K562 (cell line): Measurements from ENCODE around the gene IRF9. TPM values are rescaled to one million over a fixed set of nuclear protein-coding genes. Genes with fewer than 3 reads are reported as not detected.

Experiments
- ARNT ChIP-seq, 2 experiments: fragments of 450-650 bp; IDR thresholded peaks; 2 replicates each; pipeline ENCODE4 v1.6.1; 2016; ENCODE audit warnings: mild to moderate bottlenecking in 1 of 2
- CHD2 ChIP-seq: IDR thresholded peaks from 2 replicates; pipeline ENCODE4 v1.6.1; 2011; ENCODE audit warnings: low read depth, low read length
- CTBP1 ChIP-seq: fragments of 450-650 bp; IDR thresholded peaks from 2 replicates; pipeline ENCODE4 v1.6.1; 2016; ENCODE audit warnings: borderline replicate concordance
- DEAF1 ChIP-seq: fragments of 450-650 bp; formaldehyde crosslinking; IDR thresholded peaks from 2 replicates; pipeline ENCODE4 v1.4.0; 2020; ENCODE audit warnings: mild to moderate bottlenecking, moderate library complexity
- ELF4 ChIP-seq: fragments of 450-650 bp; formaldehyde crosslinking; IDR thresholded peaks from 2 replicates; pipeline ENCODE4 v1.4.0; 2022; ENCODE audit warnings: missing genetic modification characterization
- MAFG ChIP-seq: fragments of 450-650 bp; conservative IDR thresholded peaks from 2 replicates; pipeline ENCODE4 v1.6.1; 2016; ENCODE audit warnings: missing genetic modification characterization, missing compliant biosample characterization
- MXD1 ChIP-seq: fragments of 250-450 bp; sonication (Bioruptor Pico); IDR thresholded peaks from 2 replicates; pipeline ENCODE4 v1.8.0; 2021; ENCODE audit warnings: borderline replicate concordance, mild to moderate bottlenecking, moderate library complexity; ENCODE audit not compliant: poor library complexity, severe bottlenecking
- NFE2L1 ChIP-seq: fragments of 450-650 bp; IDR thresholded peaks from 2 replicates; pipeline ENCODE4 v1.6.1; 2016; ENCODE audit warnings: missing genetic modification characterization, low read depth, mild to moderate bottlenecking, missing compliant biosample characterization, moderate library complexity, borderline replicate concordance
- SMARCE1 ChIP-seq: fragments of 450-650 bp; IDR thresholded peaks from 2 replicates; pipeline ENCODE4 v1.7.1; 2016; ENCODE audit warnings: mild to moderate bottlenecking
- SMC3 ChIP-seq: conservative IDR thresholded peaks from 2 replicates; pipeline ENCODE4 v1.6.1; 2011; ENCODE audit warnings: low read depth, low read length, improper control_type of control experiment; ENCODE audit not compliant: insufficient read depth
- ZNF280A ChIP-seq: fragments of 450-650 bp; IDR thresholded peaks from 2 replicates; pipeline ENCODE4 v1.6.1; 2018; ENCODE audit warnings: mild to moderate bottlenecking, low read depth; ENCODE audit not compliant: partially characterized antibody
- ZNF707 ChIP-seq: fragments of 250-450 bp; sonication (Bioruptor Pico); conservative IDR thresholded peaks from 2 replicates; pipeline ENCODE4 v1.8.0; 2022; ENCODE audit warnings: inconsistent platforms, mild to moderate bottlenecking, moderate library complexity
- ZNF76 ChIP-seq: fragments of 250-450 bp; sonication (Bioruptor Pico); IDR thresholded peaks from 2 replicates; pipeline ENCODE4 v1.4.0; 2020; ENCODE audit warnings: mild to moderate bottlenecking, moderate library complexity, borderline replicate concordance
- polyA plus RNA-seq, 8 experiments: library from polyadenylated mRNA; depleted of rRNA in 4 of 8; stranded (reverse) in 5 of 8; unstranded in 3 of 8; fragments of >200 nt; fragmentation: Nextera tagmentation in 2 of 8; fragmentation: Illumina TruSeq in 1 of 8; extraction: Ambion mirVana in 2 of 8; extraction: Trizol in 1 of 8; gene quantifications; 2 replicates each; pipeline versions ENCODE4 v1.2.1 to v1.2.3, GENCODE V29; 2011 to 2014; ENCODE audit warnings: inconsistent platforms in 1 of 8, missing spikeins in 1 of 8
- total RNA-seq, 7 experiments: library from RNA; depleted of rRNA in 6 of 7; stranded (reverse); fragments of >200 nt in 6 of 7; fragmentation: Illumina TruSeq in 2 of 7; extraction: Trizol in 2 of 7; gene quantifications; 2 replicates each; pipeline versions ENCODE4 v1.2.1 to v1.2.3, GENCODE V29; 2011 to 2021; ENCODE audit warnings: low replicate concordance in 1 of 7
- TF ChIP-seq, protein P1 (sequence below): fragments of 250-450 bp; sonication (Bioruptor Pico); IDR thresholded peaks from 2 replicates; pipeline ENCODE4 v1.9.0; 2021; ENCODE audit warnings: mild to moderate bottlenecking, inconsistent platforms
- TF ChIP-seq, protein P2 (sequence below): fragments of 250-450 bp; sonication (Bioruptor Pico); IDR thresholded peaks from 2 replicates; pipeline ENCODE4 v1.8.0; 2022; ENCODE audit warnings: moderate library complexity, mild to moderate bottlenecking, inconsistent platforms
- TF ChIP-seq, protein P3 (sequence below): fragments of 250-450 bp; sonication (Bioruptor Pico); IDR thresholded peaks from 2 replicates; pipeline ENCODE4 v1.4.0; 2020
- TF ChIP-seq, protein P4 (sequence below), 2 experiments: fragments of 450-650 bp in 1 of 2; sonication (generic) in 1 of 2; formaldehyde crosslinking; conservative IDR thresholded peaks; 2 replicates each; pipeline versions ENCODE4 v1.4.0 to v1.8.1; 2020 to 2022; ENCODE audit warnings: mild to moderate bottlenecking in 1 of 2, missing genetic modification reagents in 1 of 2

The IRF9 gene
- total and polyA plus RNA-seq, 9 of the 15 experiments (the other 6 are each of a cell fraction or from before 2014, with no cell fraction given) = 0.79 to 14.8 (median 6.1) TPM

DNA sequence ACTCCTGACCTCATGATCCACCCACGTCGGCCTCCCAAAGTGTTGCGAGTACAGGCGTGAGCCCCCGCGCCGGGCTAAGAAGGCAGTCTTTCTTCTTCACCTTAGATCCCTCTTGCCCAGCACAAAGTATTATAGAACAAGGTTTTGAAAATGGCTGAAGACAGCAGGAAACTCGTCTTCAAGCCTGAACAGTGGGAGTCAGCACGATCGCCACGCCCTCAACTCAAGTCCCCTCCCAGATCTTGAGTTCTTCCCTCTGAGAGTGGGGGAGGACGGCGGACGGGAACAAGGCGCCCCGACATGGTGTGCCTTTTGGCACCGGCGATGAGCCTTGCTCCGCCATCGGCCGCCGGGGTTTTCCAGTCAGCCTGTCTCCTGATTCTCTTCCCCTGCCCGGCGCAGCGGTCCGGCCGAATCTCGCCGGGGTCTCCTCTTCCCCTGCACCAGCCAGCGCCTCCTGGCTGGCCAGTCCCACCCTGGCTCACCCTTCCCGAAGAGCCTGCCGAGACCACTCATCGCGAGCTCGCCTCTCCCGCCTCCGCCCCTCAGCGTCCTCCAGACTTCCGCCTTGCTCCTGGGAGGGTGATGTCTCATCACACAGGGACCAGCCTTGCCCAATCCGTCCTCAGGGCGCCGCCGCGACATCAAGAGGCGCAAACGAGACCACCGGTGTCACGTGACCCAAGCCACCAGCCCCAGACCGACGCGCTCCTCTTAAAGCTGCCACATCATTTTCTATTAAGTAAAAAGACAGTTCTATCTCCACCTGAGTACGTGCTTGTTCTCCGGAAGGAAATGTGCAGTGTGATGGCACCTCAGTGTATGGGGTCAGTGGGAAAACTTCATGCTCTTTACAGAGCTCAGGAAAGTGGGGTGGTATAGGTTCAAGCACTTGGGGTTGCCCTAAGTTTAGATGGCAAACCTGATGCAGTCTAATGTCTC is 52.1 kb downstream of the IRF9 start, which contains the start of gene CHMP4A (continued):
- TF ChIP-seq CTBP1 (peak; percentile 39; the same call in 1 of the 2 replicates), CHD2 (peak; percentile 86), MAFG (tag) (no peak), NFE2L1 (tag) (no peak), ZNF280A (no peak), MXD1 (CRISPR knock-in tag) (no peak), DEAF1 (CRISPR knock-in tag) (peak; percentile 21; the same call in 1 of the 2 replicates), ELF4 (peak; percentile 85), SMARCE1 (no peak; the same call in 1 of the 2 replicates), SMC3 (peak; percentile 8; the same call in 1 of the 2 replicates), ARNT (IDR thresholded peaks at IDR 0.05) (no peak), ZNF707 (CRISPR knock-in tag) (no peak), ZNF76 (CRISPR knock-in tag) (no peak)
- TF ChIP-seq, protein P1, sequence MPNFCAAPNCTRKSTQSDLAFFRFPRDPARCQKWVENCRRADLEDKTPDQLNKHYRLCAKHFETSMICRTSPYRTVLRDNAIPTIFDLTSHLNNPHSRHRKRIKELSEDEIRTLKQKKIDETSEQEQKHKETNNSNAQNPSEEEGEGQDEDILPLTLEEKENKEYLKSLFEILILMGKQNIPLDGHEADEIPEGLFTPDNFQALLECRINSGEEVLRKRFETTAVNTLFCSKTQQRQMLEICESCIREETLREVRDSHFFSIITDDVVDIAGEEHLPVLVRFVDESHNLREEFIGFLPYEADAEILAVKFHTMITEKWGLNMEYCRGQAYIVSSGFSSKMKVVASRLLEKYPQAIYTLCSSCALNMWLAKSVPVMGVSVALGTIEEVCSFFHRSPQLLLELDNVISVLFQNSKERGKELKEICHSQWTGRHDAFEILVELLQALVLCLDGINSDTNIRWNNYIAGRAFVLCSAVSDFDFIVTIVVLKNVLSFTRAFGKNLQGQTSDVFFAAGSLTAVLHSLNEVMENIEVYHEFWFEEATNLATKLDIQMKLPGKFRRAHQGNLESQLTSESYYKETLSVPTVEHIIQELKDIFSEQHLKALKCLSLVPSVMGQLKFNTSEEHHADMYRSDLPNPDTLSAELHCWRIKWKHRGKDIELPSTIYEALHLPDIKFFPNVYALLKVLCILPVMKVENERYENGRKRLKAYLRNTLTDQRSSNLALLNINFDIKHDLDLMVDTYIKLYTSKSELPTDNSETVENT = peak; percentile 94
- TF ChIP-seq, protein P2, sequence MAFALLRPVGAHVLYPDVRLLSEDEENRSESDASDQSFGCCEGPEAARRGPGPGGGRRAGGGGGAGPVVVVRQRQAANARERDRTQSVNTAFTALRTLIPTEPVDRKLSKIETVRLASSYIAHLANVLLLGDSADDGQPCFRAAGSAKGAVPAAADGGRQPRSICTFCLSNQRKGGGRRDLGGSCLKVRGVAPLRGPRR = no peak
- TF ChIP-seq, protein P3, sequence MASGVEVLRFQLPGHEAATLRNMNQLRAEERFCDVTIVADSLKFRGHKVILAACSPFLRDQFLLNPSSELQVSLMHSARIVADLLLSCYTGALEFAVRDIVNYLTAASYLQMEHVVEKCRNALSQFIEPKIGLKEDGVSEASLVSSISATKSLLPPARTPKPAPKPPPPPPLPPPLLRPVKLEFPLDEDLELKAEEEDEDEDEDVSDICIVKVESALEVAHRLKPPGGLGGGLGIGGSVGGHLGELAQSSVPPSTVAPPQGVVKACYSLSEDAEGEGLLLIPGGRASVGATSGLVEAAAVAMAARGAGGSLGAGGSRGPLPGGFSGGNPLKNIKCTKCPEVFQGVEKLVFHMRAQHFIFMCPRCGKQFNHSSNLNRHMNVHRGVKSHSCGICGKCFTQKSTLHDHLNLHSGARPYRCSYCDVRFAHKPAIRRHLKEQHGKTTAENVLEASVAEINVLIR (CRISPR knock-in tag) = peak; percentile 94
- TF ChIP-seq, protein P4, sequence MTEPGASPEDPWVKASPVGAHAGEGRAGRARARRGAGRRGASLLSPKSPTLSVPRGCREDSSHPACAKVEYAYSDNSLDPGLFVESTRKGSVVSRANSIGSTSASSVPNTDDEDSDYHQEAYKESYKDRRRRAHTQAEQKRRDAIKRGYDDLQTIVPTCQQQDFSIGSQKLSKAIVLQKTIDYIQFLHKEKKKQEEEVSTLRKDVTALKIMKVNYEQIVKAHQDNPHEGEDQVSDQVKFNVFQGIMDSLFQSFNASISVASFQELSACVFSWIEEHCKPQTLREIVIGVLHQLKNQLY (CRISPR knock-in tag; conservative IDR thresholded peaks at IDR 0.05) = no peak
